ENCODE data around the gene COQ8A.

GRCh38 chr1:226979115-226979516 is 39.0 kb downstream of the COQ8A start:
- TF ChIP-seq, protein P1, sequence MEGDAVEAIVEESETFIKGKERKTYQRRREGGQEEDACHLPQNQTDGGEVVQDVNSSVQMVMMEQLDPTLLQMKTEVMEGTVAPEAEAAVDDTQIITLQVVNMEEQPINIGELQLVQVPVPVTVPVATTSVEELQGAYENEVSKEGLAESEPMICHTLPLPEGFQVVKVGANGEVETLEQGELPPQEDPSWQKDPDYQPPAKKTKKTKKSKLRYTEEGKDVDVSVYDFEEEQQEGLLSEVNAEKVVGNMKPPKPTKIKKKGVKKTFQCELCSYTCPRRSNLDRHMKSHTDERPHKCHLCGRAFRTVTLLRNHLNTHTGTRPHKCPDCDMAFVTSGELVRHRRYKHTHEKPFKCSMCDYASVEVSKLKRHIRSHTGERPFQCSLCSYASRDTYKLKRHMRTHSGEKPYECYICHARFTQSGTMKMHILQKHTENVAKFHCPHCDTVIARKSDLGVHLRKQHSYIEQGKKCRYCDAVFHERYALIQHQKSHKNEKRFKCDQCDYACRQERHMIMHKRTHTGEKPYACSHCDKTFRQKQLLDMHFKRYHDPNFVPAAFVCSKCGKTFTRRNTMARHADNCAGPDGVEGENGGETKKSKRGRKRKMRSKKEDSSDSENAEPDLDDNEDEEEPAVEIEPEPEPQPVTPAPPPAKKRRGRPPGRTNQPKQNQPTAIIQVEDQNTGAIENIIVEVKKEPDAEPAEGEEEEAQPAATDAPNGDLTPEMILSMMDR (IDR thresholded peaks at IDR 0.05): no peak
- TF ChIP-seq POLR2A (IDR thresholded peaks at IDR 0.05) (no peak), POLR2AphosphoS5 (IDR thresholded peaks at IDR 0.05) (no peak), EP300 (IDR thresholded peaks at IDR 0.05) (no peak)
